ENCODE data around the gene TSHZ3. TPM values are rescaled to one million over a fixed set of nuclear protein-coding genes. Genes with fewer than 3 reads are reported as not detected.

The TSHZ3 gene
- total RNA-seq, 4 donors from 2014 or later: 3.2 to 65.5 (median 27.9) TPM

- Histone ChIP-seq H3K4me3 (no peak overlapping the region), H3K9me3 (no peaks in the 10 kb centered on the region), H3K4me1 (no peaks in the 10 kb centered on the region), H3K36me3 (no peaks in the 10 kb centered on the region), H3K27ac (no peak overlapping the region), H3K27me3 (no peaks in the 10 kb centered on the region)
- TF ChIP-seq CTCF (IDR thresholded peaks at IDR 0.05): no peak
- no peak for TF ChIP-seq POLR2A (IDR thresholded peaks at IDR 0.05)
- DNase-seq: no peak
- intact Hi-C loops (cut with DNase I; ENCODE audit: low total_unique reads): no loop called here
These were observed 43.1 kb downstream of the TSHZ3 start for GRCh38 chr19:31306006-31306753.

- Histone ChIP-seq H3K4me1 (no peaks in the 10 kb centered on the region), H3K27me3 (no peaks in the 10 kb centered on the region), H3K27ac (no peak overlapping the region), H3K36me3 (no peaks in the 10 kb centered on the region), H3K4me3 (no peak overlapping the region), H3K9me3 (no peaks in the 10 kb centered on the region)
- intact Hi-C loops (cut with DNase I; ENCODE audit: low total_unique reads): no loop called here
- DNase-seq: no peak
- TF ChIP-seq CTCF (IDR thresholded peaks at IDR 0.05) (no peak), POLR2A (IDR thresholded peaks at IDR 0.05) (no peak)
These were observed 44.4 kb downstream of the TSHZ3 start for GRCh38 chr19:31304831-31305312.

- no peak for TF ChIP-seq POLR2A (IDR thresholded peaks at IDR 0.05)
- TF ChIP-seq CTCF (IDR thresholded peaks at IDR 0.05): no peak
- Histone ChIP-seq H3K27ac (no peak overlapping the region), H3K36me3 (no peaks in the 10 kb centered on the region), H3K27me3 (no peaks in the 10 kb centered on the region), H3K4me1 (no peaks in the 10 kb centered on the region), H3K4me3 (no peak overlapping the region), H3K9me3 (no peaks in the 10 kb centered on the region)
- intact Hi-C loops (cut with DNase I; ENCODE audit: low total_unique reads): no loop called here
- DNase-seq: no peak
These were observed 45.9 kb downstream of the TSHZ3 start for GRCh38 chr19:31303262-31303815.

- no peak for DNase-seq
- H3K27ac ChIP-seq: no peak overlapping the region
- no peaks in the 10 kb centered on the region for H3K27me3 ChIP-seq
- H3K9me3 ChIP-seq: no peaks in the 10 kb centered on the region
- H3K4me3 ChIP-seq: no peak overlapping the region
- no peak for TF ChIP-seq CTCF (IDR thresholded peaks at IDR 0.05)
- TF ChIP-seq POLR2A (IDR thresholded peaks at IDR 0.05): no peak
- H3K36me3 ChIP-seq: no peaks in the 10 kb centered on the region
- intact Hi-C loops (cut with DNase I; ENCODE audit: low total_unique reads): no loop called here
- no peaks in the 10 kb centered on the region for H3K4me1 ChIP-seq
These were observed 47.8 kb downstream of the TSHZ3 start for GRCh38 chr19:31301306-31301980.

- H3K27ac ChIP-seq: no peak overlapping the region
- intact Hi-C loops (cut with DNase I; ENCODE audit: low total_unique reads): no loop called here
- no peaks in the 10 kb centered on the region for H3K9me3 ChIP-seq
- no peak for DNase-seq
- no peaks in the 10 kb centered on the region for H3K4me1 ChIP-seq
- H3K36me3 ChIP-seq: no peaks in the 10 kb centered on the region
- H3K27me3 ChIP-seq: no peaks in the 10 kb centered on the region
- TF ChIP-seq CTCF (IDR thresholded peaks at IDR 0.05) (no peak), POLR2A (IDR thresholded peaks at IDR 0.05) (no peak)
- H3K4me3 ChIP-seq: no peak overlapping the region
These were observed 48.8 kb downstream of the TSHZ3 start for GRCh38 chr19:31300422-31300821.

Measured in uterus (tissue), 4 donors.